IMR-90 (cell line): ENCODE measurements around the gene RASSF4. TPM values are rescaled to one million over a fixed set of nuclear protein-coding genes. Genes with fewer than 3 reads are reported as not detected.

Experiments
- ATAC-seq: fragments of 200-7000 bp; cut with Tn5 transposase; 2 replicates; pipeline ENCODE4 v1.9.1; 2020; ENCODE audit warnings: low read depth, mild to moderate bottlenecking, moderate library complexity
- BruUV-seq: library from RNA; stranded (reverse); fragments of 400-500 nt; replicated peaks from 2 replicates; lab custom pipeline; 2021; lab: Mats Ljungman, UMichigan
- CTCF ChIA-PET: fragments of 300-600 bp; formaldehyde crosslinking; extraction: SDS; loops from one replicate; lab custom pipeline; 2021; ENCODE audit warnings: antibody characterized with exemption; lab: Yijun Ruan, JAX
- POLR2A ChIA-PET: fragments of 300-600 bp; sonication (Branson Sonifier 250); formaldehyde crosslinking; loops from one replicate; lab custom pipeline; 2022; ENCODE audit warnings: antibody characterized with exemption; ENCODE audit not compliant: unreplicated experiment; lab: Charles Lee
- DNase-seq: peaks from one replicate; pipeline ENCODE4 v3.0.0; 2013
- H2AFZ ChIP-seq: replicated peaks from 2 replicates; pipeline ENCODE3; 2013; ENCODE audit warnings: low read length, mild to moderate bottlenecking; ENCODE audit not compliant: poor library complexity
- H2AK5ac ChIP-seq: 2 replicates; pipeline ENCODE4 v1.6.1; 2013; ENCODE audit warnings: low read depth, low read length, inconsistent platforms
- H2AK9ac ChIP-seq: replicated peaks from 2 replicates; pipeline ENCODE3; 2013; ENCODE audit warnings: mild to moderate bottlenecking, low read depth, low read length, moderate library complexity; ENCODE audit not compliant: poor library complexity
- H2BK120ac ChIP-seq: 2 replicates; pipeline ENCODE4 v1.6.1; 2013; ENCODE audit warnings: low read depth, low read length, inconsistent platforms
- H2BK15ac ChIP-seq: 3 replicates; pipeline ENCODE4 v1.6.1; 2013; ENCODE audit warnings: low read depth, low read length, inconsistent platforms
- H2BK20ac ChIP-seq: 2 replicates; pipeline ENCODE4 v1.6.1; 2013; ENCODE audit warnings: low read depth, mild to moderate bottlenecking, inconsistent platforms, low read length, moderate library complexity
- H2BK5ac ChIP-seq: 2 replicates; pipeline ENCODE4 v1.6.1; 2013; ENCODE audit warnings: mild to moderate bottlenecking, low read depth, low read length, inconsistent platforms; ENCODE audit not compliant: poor library complexity, severe bottlenecking
- H3K14ac ChIP-seq: replicated peaks from 2 replicates; pipeline ENCODE4 v1.6.1; 2013; ENCODE audit warnings: low read depth, low read length, inconsistent platforms
- H3K18ac ChIP-seq: 2 replicates; pipeline ENCODE4 v1.6.1; 2013; ENCODE audit warnings: low read depth, low read length, control low read depth
- H3K23ac ChIP-seq: 2 replicates; pipeline ENCODE4 v1.6.1; 2013; ENCODE audit warnings: low read depth, low read length, inconsistent platforms
- H3K27ac ChIP-seq: 2 replicates; pipeline ENCODE4 v1.5.1; 2013; ENCODE audit warnings: mild to moderate bottlenecking, control low read depth, low read length; ENCODE audit not compliant: insufficient read depth
- H3K27me3 ChIP-seq: 2 replicates; pipeline ENCODE4 v1.6.1; 2013; ENCODE audit warnings: low read length; ENCODE audit not compliant: control insufficient read depth, insufficient read depth
- H3K36me3 ChIP-seq: 2 replicates; pipeline ENCODE4 v1.6.1; 2013; ENCODE audit warnings: low read length, mixed read lengths; ENCODE audit not compliant: control insufficient read depth, insufficient read depth
- H3K4ac ChIP-seq: 2 replicates; pipeline ENCODE4 v1.6.1; 2013; ENCODE audit warnings: low read depth, low read length, inconsistent platforms
- H3K4me1 ChIP-seq: 2 replicates; pipeline ENCODE4 v1.6.1; 2013; ENCODE audit warnings: low read length, mixed read lengths; ENCODE audit not compliant: control insufficient read depth, insufficient read depth
- H3K4me2 ChIP-seq: 2 replicates; pipeline ENCODE4 v1.6.1; 2013; ENCODE audit warnings: low read depth, mild to moderate bottlenecking, control low read depth, low read length, moderate library complexity
- H3K4me3 ChIP-seq: 2 replicates; pipeline ENCODE4 v1.5.1; 2013; ENCODE audit warnings: low read depth, mild to moderate bottlenecking, control low read depth, low read length, moderate library complexity; ENCODE audit not compliant: insufficient read depth
- H3K56ac ChIP-seq: 2 replicates; pipeline ENCODE4 v1.6.1; 2013; ENCODE audit warnings: low read length, inconsistent platforms; ENCODE audit not compliant: insufficient read depth; ENCODE audit errors: extremely low read depth
- H3K79me1 ChIP-seq, 2 experiments: 2 replicates each; pipeline ENCODE4 v1.6.1; 2013; ENCODE audit warnings: low read length in 2 of 2, inconsistent platforms in 1 of 2, low read depth in 1 of 2
- H3K9ac ChIP-seq: 2 replicates; pipeline ENCODE4 v1.6.1; 2013; ENCODE audit warnings: low read depth, low read length, control low read depth
- H3K9me1 ChIP-seq: 2 replicates; pipeline ENCODE4 v1.6.1; 2013; ENCODE audit warnings: low read length, inconsistent platforms; ENCODE audit not compliant: insufficient read depth
- H3K9me3 ChIP-seq: 2 replicates; pipeline ENCODE4 v1.6.1; 2013; ENCODE audit warnings: low read length; ENCODE audit not compliant: control insufficient read depth, insufficient read depth
- H4K20me1 ChIP-seq: 2 replicates; pipeline ENCODE4 v1.6.1; 2013; ENCODE audit warnings: low read length, inconsistent platforms; ENCODE audit not compliant: insufficient read depth
- H4K5ac ChIP-seq: 2 replicates; pipeline ENCODE4 v1.6.1; 2013; ENCODE audit warnings: mild to moderate bottlenecking, low read depth, low read length, control low read depth
- H4K8ac ChIP-seq, 2 experiments: 2 replicates each; pipeline ENCODE4 v1.6.1; 2013; ENCODE audit warnings: low read depth in 2 of 2, low read length in 2 of 2, control low read depth in 1 of 2, inconsistent platforms in 1 of 2
- H4K91ac ChIP-seq: 2 replicates; pipeline ENCODE4 v1.6.1; 2013; ENCODE audit warnings: low read depth, low read length, inconsistent platforms; ENCODE audit not compliant: insufficient read depth
- CTCF ChIP-seq: conservative IDR thresholded peaks from 2 replicates; pipeline ENCODE4 v1.5.1; 2012; ENCODE audit warnings: mild to moderate bottlenecking, low read depth, low read length, improper control_type of control experiment
- ELK1 ChIP-seq: fragments of 150-350 bp; IDR thresholded peaks from 2 replicates; pipeline ENCODE4 v1.6.1; 2016; ENCODE audit warnings: low read depth, mild to moderate bottlenecking, low read length, moderate library complexity, borderline replicate concordance
- POLR2A ChIP-seq: IDR thresholded peaks from 2 replicates; pipeline ENCODE4 v1.6.1; 2012; ENCODE audit warnings: mild to moderate bottlenecking, low read depth, low read length
- RFX5 ChIP-seq: IDR thresholded peaks from 2 replicates; pipeline ENCODE4 v1.8.0; 2012; ENCODE audit warnings: low read depth, mild to moderate bottlenecking, low read length, moderate library complexity
- SMC3 ChIP-seq: fragments of 150-350 bp; IDR thresholded peaks from 2 replicates; pipeline ENCODE4 v1.6.1; 2016; ENCODE audit warnings: low read depth, mild to moderate bottlenecking, antibody characterized with exemption, low read length, moderate library complexity
- USF2 ChIP-seq: fragments of 150-350 bp; IDR thresholded peaks from 2 replicates; pipeline ENCODE4 v1.6.1; 2017; ENCODE audit warnings: mild to moderate bottlenecking, antibody characterized with exemption, low read length, low read depth
- WGBS, 2 experiments: methylation state at CpG; one replicate each; pipeline versions ENCODE4 v1.1.5 to v1.1.7; 2013; ENCODE audit warnings: missing lambda C conversion rate in 2 of 2; ENCODE audit not compliant: insufficient read length in 1 of 2; ENCODE audit errors: extremely low coverage in 2 of 2; 5-methylcytosine and 5-hydroxymethylcytosine counted together
- dilution Hi-C: fragments of 300-500 bp; cut with HindIII; formaldehyde crosslinking; loops from one replicate; pipeline ENCODE4 v1.14.3; 2018; ENCODE audit warnings: low sequenced_read_pairs; ENCODE audit not compliant: unreplicated experiment
- in situ Hi-C: fragments of 300-500 bp; cut with MboI; formaldehyde crosslinking; loops from 3 replicates; pipeline ENCODE4 v1.14.3; 2019; ENCODE audit warnings: low sequenced_read_pairs, inconsistent platforms, mixed read lengths
- intact Hi-C: fragments of 100-400 bp; cut with micrococcal nuclease; formaldehyde crosslinking; loops from 2 replicates; pipeline ENCODE4 v1.10.0; 2022
- polyA plus RNA-seq, 3 experiments: library from polyadenylated mRNA; depleted of rRNA; stranded (reverse); fragments of >200 nt; gene quantifications; 2 replicates each; pipeline ENCODE4 v1.2.3, GENCODE V29; 2012; ENCODE audit warnings: low replicate concordance in 1 of 3
- total RNA-seq: library from RNA; depleted of rRNA; stranded (reverse); fragments of >200 nt; gene quantifications from 2 replicates; pipeline ENCODE4 v1.2.3, GENCODE V29; 2012

Gene RASSF4
- total and polyA plus RNA-seq, 2 of the 4 experiments (the other 2 are of a cell fraction), result 5.9 to 8.6 TPM

- H3K79me1 ChIP-seq, result peaks cover 0 to 32% of the 10 kb centered on the region in 2 experiments; a peak in 2 of 4 replicates
- H3K4me1 ChIP-seq, result peaks cover 68% of the 10 kb centered on the region
- ChIA-PET POLR2A (no interaction called here), CTCF (interaction anchor here (1.7 kb wide), 1 partner anchor 19 kb away, joined by 4 read pairs; no protein-coding TSS in a partner anchor)
- peak overlapping the region; percentile 81 for H3K4ac ChIP-seq
- peak overlapping the region; percentile 20 for H3K18ac ChIP-seq
- ATAC-seq, result no peak
- H3K9ac ChIP-seq, result no peak overlapping the region
- H3K4me3 ChIP-seq, result no peak overlapping the region
- peak overlapping the region; percentile 66 for H4K91ac ChIP-seq
- H2BK5ac ChIP-seq, result peak overlapping the region; percentile 27
- H4K8ac ChIP-seq, result peak overlapping the region; percentile 18 to 33; a peak in 2 of 4 replicates
- intact Hi-C loops (no loop called here), dilution Hi-C loops (no loop called here), in situ Hi-C loops (loop anchor here (25.0 kb wide), 4 partner anchors 1029 to 1846 kb away; partner anchors contain the start of genes CSGALNACT2 and HNRNPF)
- H3K56ac ChIP-seq, result no peak overlapping the region
- peak overlapping the region; percentile 93 for H2BK120ac ChIP-seq
- H4K20me1 ChIP-seq, result no peaks in the 10 kb centered on the region
- H4K5ac ChIP-seq, result peak overlapping the region; percentile 10; the same call in 1 of the 2 replicates
- no peak overlapping the region for H3K4me2 ChIP-seq
- no TSS peak for BruUV-seq
- H3K9me3 ChIP-seq, result no peaks in the 10 kb centered on the region
- no peak for DNase-seq
- H2BK15ac ChIP-seq, result peak overlapping the region; percentile 61; the same call in 2 of the 3 replicates
- H2AFZ ChIP-seq, result peak overlapping the region; percentile 4
- peaks cover 49% of the 10 kb centered on the region for H3K9me1 ChIP-seq
- H3K14ac ChIP-seq, result peak overlapping the region; percentile 33
- no peak overlapping the region for H3K23ac ChIP-seq
- peak overlapping the region; percentile 85 for H2BK20ac ChIP-seq
- TF ChIP-seq ELK1, result no peak
- no peak for TF ChIP-seq POLR2A
- no peak for TF ChIP-seq USF2
- no peak for TF ChIP-seq SMC3
- no peak for TF ChIP-seq CTCF
- TF ChIP-seq RFX5, result no peak
- 88% methylated on average over 6 of the region's 13 CpGs; no CpG with 5 or more reads in 1 of the 2 experiments for WGBS, 2 experiments
- peak overlapping the region; percentile 95 for H2AK5ac ChIP-seq
- H2AK9ac ChIP-seq, result peak overlapping the region; percentile 74
- H3K27me3 ChIP-seq, result no peaks in the 10 kb centered on the region
- peak overlapping the region; percentile 18; the same call in 1 of the 2 replicates for H3K27ac ChIP-seq
- peaks cover 2% of the 10 kb centered on the region; the same call in 1 of the 2 replicates for H3K36me3 ChIP-seq
These were observed 23.7 kb downstream of the RASSF4 start for GRCh38 chr10:44983066-44983894.
